HepG2 (cell line): ENCODE measurements around the gene DAZAP1. TPM values are rescaled to one million over a fixed set of nuclear protein-coding genes. Genes with fewer than 3 reads are reported as not detected.

Source experiments
- FOSL2 ChIP-seq: sonication (generic); formaldehyde crosslinking; IDR thresholded peaks from 2 replicates; pipeline ENCODE4 v1.4.0; 2020; ENCODE audit warnings: missing genetic modification reagents
- FOXM1 ChIP-seq: sonication (generic); formaldehyde crosslinking; IDR thresholded peaks from 2 replicates; pipeline ENCODE4 v1.5.0; 2020; ENCODE audit warnings: missing genetic modification reagents
- MIER2 ChIP-seq: IDR thresholded peaks from 2 replicates; pipeline ENCODE4 v1.6.1; 2016; ENCODE audit warnings: missing biosample characterization, missing genetic modification reagents
- MTERF4 ChIP-seq: sonication (generic); formaldehyde crosslinking; IDR thresholded peaks from 2 replicates; pipeline ENCODE4 v1.8.0; 2023; ENCODE audit warnings: mild to moderate bottlenecking, missing genetic modification reagents
- NCOA1 ChIP-seq: sonication (generic); formaldehyde crosslinking; IDR thresholded peaks from 2 replicates; pipeline ENCODE4 v1.9.0; 2021; ENCODE audit warnings: missing genetic modification reagents
- NCOA2 ChIP-seq: sonication (generic); formaldehyde crosslinking; IDR thresholded peaks from 2 replicates; pipeline ENCODE4 v1.8.0; 2022; ENCODE audit warnings: inconsistent platforms
- NR2F1 ChIP-seq, 2 experiments: fragments of 450-650 bp in 1 of 2; formaldehyde crosslinking in 1 of 2; IDR thresholded peaks; 2 replicates each; pipeline versions ENCODE4 v1.5.0 to v1.6.1; 2016 to 2020; ENCODE audit warnings: mild to moderate bottlenecking in 1 of 2, missing compliant biosample characterization in 1 of 2, missing genetic modification reagents in 1 of 2, moderate library complexity in 1 of 2
- NR2F2 ChIP-seq: IDR thresholded peaks from 2 replicates; pipeline ENCODE4 v1.6.1; 2012; ENCODE audit warnings: low read depth, inconsistent platforms, borderline replicate concordance
- PREB ChIP-seq: sonication (generic); formaldehyde crosslinking; IDR thresholded peaks from 2 replicates; pipeline ENCODE4 v1.4.0; 2020; ENCODE audit warnings: missing genetic modification reagents
- SKI ChIP-seq: fragments of 450-650 bp; IDR thresholded peaks from one replicate; pipeline ENCODE4 v1.6.1; 2018; ENCODE audit warnings: mild to moderate bottlenecking; ENCODE audit not compliant: partially characterized antibody
- SMAD9 ChIP-seq: sonication (generic); formaldehyde crosslinking; IDR thresholded peaks from 2 replicates; pipeline ENCODE4 v1.5.1; 2020; ENCODE audit warnings: mild to moderate bottlenecking, missing genetic modification reagents
- ZMAT3 ChIP-seq: sonication (generic); formaldehyde crosslinking; conservative IDR thresholded peaks from 2 replicates; pipeline ENCODE4 v1.7.0; 2021; ENCODE audit warnings: missing genetic modification reagents
- ZMYM4 ChIP-seq: sonication (generic); formaldehyde crosslinking; IDR thresholded peaks from 2 replicates; pipeline ENCODE4 v1.8.1; 2023; ENCODE audit warnings: mild to moderate bottlenecking, missing genetic modification reagents
- ZNF383 ChIP-seq: sonication (generic); formaldehyde crosslinking; IDR thresholded peaks from 2 replicates; pipeline ENCODE4 v1.4.0; 2020; ENCODE audit warnings: missing genetic modification reagents, mild to moderate bottlenecking, borderline replicate concordance
- ZNF552 ChIP-seq: sonication (generic); formaldehyde crosslinking; IDR thresholded peaks from 2 replicates; pipeline ENCODE4 v1.9.0; 2022; ENCODE audit warnings: missing genetic modification reagents, mild to moderate bottlenecking, borderline replicate concordance
- polyA plus RNA-seq, 8 experiments: library from polyadenylated mRNA; depleted of rRNA in 3 of 8; stranded (reverse) in 7 of 8; unstranded in 1 of 8; fragments of >200 nt; fragmentation: Illumina TruSeq in 4 of 8; extraction: Trizol in 4 of 8; gene quantifications; 2 replicates each; pipeline versions ENCODE4 v1.2.1 to v1.2.3, GENCODE V29; 2011 to 2016; ENCODE audit warnings: low read depth in 4 of 8, missing spikeins in 1 of 8, mixed read lengths in 1 of 8; ENCODE audit not compliant: insufficient read depth in 1 of 8
- total RNA-seq, 5 experiments: library from RNA; depleted of rRNA; stranded (reverse); fragments of >200 nt; fragmentation: Illumina TruSeq; extraction: Trizol; gene quantifications; 2 replicates each; pipeline ENCODE4 v1.2.3, GENCODE V29; 2016; ENCODE audit warnings: low read depth in 1 of 5
- TF ChIP-seq, protein P1 (sequence below): sonication (generic); formaldehyde crosslinking; IDR thresholded peaks from 2 replicates; pipeline ENCODE4 v1.4.0; 2020; ENCODE audit warnings: missing genetic modification reagents
- TF ChIP-seq, protein P2 (sequence below): sonication (generic); formaldehyde crosslinking; IDR thresholded peaks from 2 replicates; pipeline ENCODE4 v1.5.0; 2020; ENCODE audit warnings: mild to moderate bottlenecking, missing genetic modification reagents

DAZAP1 gene
- total and polyA plus RNA-seq, 2 of the 13 experiments (the other 11 are each of a cell fraction or from before 2014, with no cell fraction given) = 63.3 to 79.2 TPM

DNA sequence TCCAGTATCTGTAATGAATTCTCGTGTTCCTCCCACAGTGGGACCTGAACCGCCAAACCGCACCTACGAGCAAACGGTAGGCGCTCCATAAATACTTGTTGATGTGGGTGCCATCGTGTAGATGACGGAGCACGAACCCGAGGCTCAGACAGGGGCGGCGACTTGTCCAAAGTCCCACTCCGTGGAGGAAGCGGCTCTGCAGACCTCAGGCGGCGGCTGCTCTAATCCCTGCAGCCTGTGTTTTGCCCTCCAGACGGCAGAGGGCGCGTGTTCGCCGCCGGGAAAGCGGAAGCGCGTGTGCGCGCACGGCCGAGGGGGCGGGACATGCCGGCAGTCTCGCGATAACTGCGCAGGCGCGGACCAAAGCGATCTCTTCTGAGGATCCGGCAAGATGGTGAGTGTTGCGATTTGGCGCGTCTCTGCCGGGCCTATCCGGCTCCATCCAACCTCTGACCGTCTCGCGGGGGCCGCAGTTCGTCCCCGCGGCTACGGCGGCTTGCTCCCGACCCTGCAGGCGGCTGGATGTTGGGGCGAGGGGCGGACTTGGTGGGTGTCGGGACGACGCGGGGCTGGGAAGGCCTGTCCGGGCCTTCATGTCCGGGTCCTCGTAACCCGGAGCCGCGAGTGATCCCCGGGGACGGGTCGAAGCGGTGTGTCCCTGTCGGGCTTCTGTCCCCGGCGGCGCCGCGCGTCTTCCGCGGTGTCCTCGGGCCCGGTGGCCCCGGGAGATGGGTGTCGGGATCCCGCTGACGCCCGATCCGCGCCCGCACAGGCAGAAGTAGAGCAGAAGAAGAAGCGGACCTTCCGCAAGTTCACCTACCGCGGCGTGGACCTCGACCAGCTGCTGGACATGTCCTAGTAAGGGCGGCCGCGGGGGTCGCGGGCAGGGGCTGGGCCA is 30.9 kb downstream of the DAZAP1 start, which contains the start of gene RPS15 (continued):
- TF ChIP-seq, protein P1, sequence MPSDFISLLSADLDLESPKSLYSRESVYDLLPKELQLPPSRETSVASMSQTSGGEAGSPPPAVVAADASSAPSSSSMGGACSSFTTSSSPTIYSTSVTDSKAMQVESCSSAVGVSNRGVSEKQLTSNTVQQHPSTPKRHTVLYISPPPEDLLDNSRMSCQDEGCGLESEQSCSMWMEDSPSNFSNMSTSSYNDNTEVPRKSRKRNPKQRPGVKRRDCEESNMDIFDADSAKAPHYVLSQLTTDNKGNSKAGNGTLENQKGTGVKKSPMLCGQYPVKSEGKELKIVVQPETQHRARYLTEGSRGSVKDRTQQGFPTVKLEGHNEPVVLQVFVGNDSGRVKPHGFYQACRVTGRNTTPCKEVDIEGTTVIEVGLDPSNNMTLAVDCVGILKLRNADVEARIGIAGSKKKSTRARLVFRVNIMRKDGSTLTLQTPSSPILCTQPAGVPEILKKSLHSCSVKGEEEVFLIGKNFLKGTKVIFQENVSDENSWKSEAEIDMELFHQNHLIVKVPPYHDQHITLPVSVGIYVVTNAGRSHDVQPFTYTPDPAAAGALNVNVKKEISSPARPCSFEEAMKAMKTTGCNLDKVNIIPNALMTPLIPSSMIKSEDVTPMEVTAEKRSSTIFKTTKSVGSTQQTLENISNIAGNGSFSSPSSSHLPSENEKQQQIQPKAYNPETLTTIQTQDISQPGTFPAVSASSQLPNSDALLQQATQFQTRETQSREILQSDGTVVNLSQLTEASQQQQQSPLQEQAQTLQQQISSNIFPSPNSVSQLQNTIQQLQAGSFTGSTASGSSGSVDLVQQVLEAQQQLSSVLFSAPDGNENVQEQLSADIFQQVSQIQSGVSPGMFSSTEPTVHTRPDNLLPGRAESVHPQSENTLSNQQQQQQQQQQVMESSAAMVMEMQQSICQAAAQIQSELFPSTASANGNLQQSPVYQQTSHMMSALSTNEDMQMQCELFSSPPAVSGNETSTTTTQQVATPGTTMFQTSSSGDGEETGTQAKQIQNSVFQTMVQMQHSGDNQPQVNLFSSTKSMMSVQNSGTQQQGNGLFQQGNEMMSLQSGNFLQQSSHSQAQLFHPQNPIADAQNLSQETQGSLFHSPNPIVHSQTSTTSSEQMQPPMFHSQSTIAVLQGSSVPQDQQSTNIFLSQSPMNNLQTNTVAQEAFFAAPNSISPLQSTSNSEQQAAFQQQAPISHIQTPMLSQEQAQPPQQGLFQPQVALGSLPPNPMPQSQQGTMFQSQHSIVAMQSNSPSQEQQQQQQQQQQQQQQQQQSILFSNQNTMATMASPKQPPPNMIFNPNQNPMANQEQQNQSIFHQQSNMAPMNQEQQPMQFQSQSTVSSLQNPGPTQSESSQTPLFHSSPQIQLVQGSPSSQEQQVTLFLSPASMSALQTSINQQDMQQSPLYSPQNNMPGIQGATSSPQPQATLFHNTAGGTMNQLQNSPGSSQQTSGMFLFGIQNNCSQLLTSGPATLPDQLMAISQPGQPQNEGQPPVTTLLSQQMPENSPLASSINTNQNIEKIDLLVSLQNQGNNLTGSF (CRISPR knock-in tag) = peak; percentile 94
- TF ChIP-seq, protein P2, sequence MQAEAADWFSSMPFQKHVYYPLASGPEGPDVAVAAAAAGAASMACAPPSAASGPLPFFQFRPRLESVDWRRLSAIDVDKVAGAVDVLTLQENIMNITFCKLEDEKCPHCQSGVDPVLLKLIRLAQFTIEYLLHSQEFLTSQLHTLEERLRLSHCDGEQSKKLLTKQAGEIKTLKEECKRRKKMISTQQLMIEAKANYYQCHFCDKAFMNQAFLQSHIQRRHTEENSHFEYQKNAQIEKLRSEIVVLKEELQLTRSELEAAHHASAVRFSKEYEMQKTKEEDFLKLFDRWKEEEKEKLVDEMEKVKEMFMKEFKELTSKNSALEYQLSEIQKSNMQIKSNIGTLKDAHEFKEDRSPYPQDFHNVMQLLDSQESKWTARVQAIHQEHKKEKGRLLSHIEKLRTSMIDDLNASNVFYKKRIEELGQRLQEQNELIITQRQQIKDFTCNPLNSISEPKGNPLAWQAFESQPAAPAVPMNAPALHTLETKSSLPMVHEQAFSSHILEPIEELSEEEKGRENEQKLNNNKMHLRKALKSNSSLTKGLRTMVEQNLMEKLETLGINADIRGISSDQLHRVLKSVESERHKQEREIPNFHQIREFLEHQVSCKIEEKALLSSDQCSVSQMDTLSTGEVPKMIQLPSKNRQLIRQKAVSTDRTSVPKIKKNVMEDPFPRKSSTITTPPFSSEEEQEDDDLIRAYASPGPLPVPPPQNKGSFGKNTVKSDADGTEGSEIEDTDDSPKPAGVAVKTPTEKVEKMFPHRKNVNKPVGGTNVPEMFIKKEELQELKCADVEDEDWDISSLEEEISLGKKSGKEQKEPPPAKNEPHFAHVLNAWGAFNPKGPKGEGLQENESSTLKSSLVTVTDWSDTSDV (CRISPR knock-in tag) = peak; percentile 82
- TF ChIP-seq SKI = peak; percentile 94
- peak; percentile 96 for TF ChIP-seq ZNF552 (CRISPR knock-in tag)
- TF ChIP-seq NCOA1 = no peak
- TF ChIP-seq ZMYM4 (CRISPR knock-in tag) = peak; percentile 94
- TF ChIP-seq ZMAT3 (CRISPR knock-in tag) = peak; percentile 82
- 0 out of 2 replicates have a peak, but pooled peaks have one; percentile 49 for TF ChIP-seq FOXM1
- peak; percentile 96 for TF ChIP-seq MTERF4
- TF ChIP-seq NR2F2 = no peak
- no peak for TF ChIP-seq SMAD9 (CRISPR knock-in tag)
- 0 out of 4 replicates have a peak, but pooled peaks of 1 of the 2 experiments have one; percentile 4 for TF ChIP-seq NR2F1 (CRISPR knock-in tag; IDR thresholded peaks at IDR 0.05)
- TF ChIP-seq MIER2 = peak; percentile 87
- TF ChIP-seq PREB (CRISPR knock-in tag) = peak; percentile 90; the same call in 1 of the 2 replicates
- TF ChIP-seq FOSL2 (CRISPR knock-in tag) = peak; percentile 76
- TF ChIP-seq NCOA2 (CRISPR knock-in tag) = peak; percentile 71
- TF ChIP-seq ZNF383 (CRISPR knock-in tag) = 0 out of 2 replicates have a peak, but pooled peaks have one; percentile 83
